Stomach smooth muscle (tissue), 2 donors: ENCODE measurements around the gene XPC.
A peak's percentile ranks its signal among the peaks of the same experiment; 100 is the strongest.

Experiments
- H3K27ac ChIP-seq: one replicate; pipeline ENCODE4 v1.7.0; 2013; ENCODE audit warnings: mild to moderate bottlenecking, low read length, inconsistent platforms
- H3K27me3 ChIP-seq, 2 donors: one replicate each; pipeline ENCODE4 v1.7.0; 2013; ENCODE audit warnings: low read length in 2 of 2; ENCODE audit not compliant: insufficient read depth in 2 of 2, control insufficient read depth in 1 of 2
- H3K36me3 ChIP-seq, 2 donors: one replicate each; pipeline ENCODE4 v1.7.0; 2013; ENCODE audit warnings: low read length in 2 of 2; ENCODE audit not compliant: control insufficient read depth in 2 of 2, insufficient read depth in 2 of 2
- H3K4me1 ChIP-seq: one replicate; pipeline ENCODE4 v1.7.0; 2013; ENCODE audit warnings: low read length; ENCODE audit not compliant: control insufficient read depth, insufficient read depth
- H3K4me3 ChIP-seq, 2 donors: one replicate each; pipeline ENCODE4 v1.7.0; 2013; ENCODE audit warnings: low read length in 2 of 2
- H3K9ac ChIP-seq, 2 donors: one replicate each; pipeline ENCODE4 v1.7.0; 2013; ENCODE audit warnings: low read length in 2 of 2, mild to moderate bottlenecking in 1 of 2
- H3K9me3 ChIP-seq, 2 donors: one replicate each; pipeline ENCODE4 v1.7.0; 2013; ENCODE audit warnings: low read length in 2 of 2; ENCODE audit not compliant: control insufficient read depth in 2 of 2
- donor health status: healthy.
- donor health status: Pancreatic carcinoma.

Gene XPC

GRCh38 chr3:14208168-14208567 lies 29.8 kb upstream of the XPC start:
- no peaks in the 10 kb centered on the region for H3K27me3 ChIP-seq
- peaks cover 2% of the 10 kb centered on the region for H3K4me1 ChIP-seq
- H3K9ac ChIP-seq, result no peak overlapping the region
- no peaks in the 10 kb centered on the region for H3K36me3 ChIP-seq
- no peak overlapping the region for H3K4me3 ChIP-seq
- no peaks in the 10 kb centered on the region for H3K9me3 ChIP-seq
- H3K27ac ChIP-seq, result no peak overlapping the region

GRCh38 chr3:14206548-14207177 lies 28.3 kb upstream of the XPC start:
- no peaks in the 10 kb centered on the region for H3K36me3 ChIP-seq
- H3K9me3 ChIP-seq, result no peaks in the 10 kb centered on the region
- H3K27ac ChIP-seq, result no peak overlapping the region
- H3K27me3 ChIP-seq, result no peaks in the 10 kb centered on the region
- H3K9ac ChIP-seq, result no peak overlapping the region
- no peak overlapping the region for H3K4me3 ChIP-seq
- H3K4me1 ChIP-seq, result peaks cover 2% of the 10 kb centered on the region

- Histone ChIP-seq H3K27ac (no peak overlapping the region), H3K9me3 (no peaks in the 10 kb centered on the region), H3K4me1 (peaks cover 2% of the 10 kb centered on the region), H3K4me3 (no peak overlapping the region), H3K36me3 (peaks cover 0 to under 1% of the 10 kb centered on the region in 2 donors), H3K27me3 (no peaks in the 10 kb centered on the region), H3K9ac (no peak overlapping the region)
Observed at GRCh38 chr3:14204515-14205284, 26.3 kb upstream of the XPC start.

- H3K27ac ChIP-seq, result no peak overlapping the region
- H3K27me3 ChIP-seq, result no peaks in the 10 kb centered on the region
- H3K9ac ChIP-seq, result peak overlapping the region; percentile 8 to 42
- peaks cover 7 to 9% of the 10 kb centered on the region in 2 donors for H3K36me3 ChIP-seq
- no peak overlapping the region for H3K4me3 ChIP-seq
- H3K4me1 ChIP-seq, result peaks cover 2% of the 10 kb centered on the region
- no peaks in the 10 kb centered on the region for H3K9me3 ChIP-seq
Observed at GRCh38 chr3:14203521-14204079, 25.2 kb upstream of the XPC start.

DNA sequence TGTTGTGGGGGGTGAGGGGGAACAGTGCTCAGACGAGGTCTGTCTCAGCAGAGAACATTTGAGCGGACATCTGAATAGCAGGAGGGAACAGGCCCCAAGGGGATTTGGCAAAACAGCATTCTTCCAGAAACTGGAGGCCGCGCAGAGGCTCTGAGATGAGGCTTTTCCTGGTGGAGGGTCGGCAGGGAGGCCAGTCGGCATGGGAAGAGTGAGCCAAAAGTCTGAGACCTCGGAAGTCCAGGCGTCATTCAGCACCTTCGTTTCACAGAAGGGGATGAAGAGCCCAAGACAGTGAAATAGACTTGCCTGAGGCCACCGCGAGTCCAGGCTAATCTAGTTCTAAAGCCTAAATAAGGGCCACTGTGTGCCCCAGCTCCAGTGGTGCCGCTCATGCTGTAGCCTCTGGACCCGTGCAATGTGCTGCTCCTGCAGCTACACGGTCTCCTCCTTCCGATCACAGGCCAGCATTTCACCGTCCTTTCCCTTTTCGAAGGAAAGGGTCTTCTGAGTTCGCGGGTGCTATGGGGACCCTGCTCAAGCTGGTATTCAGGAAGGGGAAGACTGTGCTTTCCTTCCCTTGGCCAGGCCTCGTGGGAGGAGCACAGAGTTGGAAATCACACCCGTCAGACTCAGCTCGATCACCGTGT lies 24.6 kb upstream of the XPC start:
- Histone ChIP-seq H3K9ac (no peak overlapping the region), H3K4me3 (no peak overlapping the region), H3K27me3 (no peaks in the 10 kb centered on the region), H3K27ac (no peak overlapping the region), H3K4me1 (peaks cover 2% of the 10 kb centered on the region), H3K9me3 (no peaks in the 10 kb centered on the region), H3K36me3 (peaks cover 9% of the 10 kb centered on the region in 2 donors)

- H3K27me3 ChIP-seq, result no peaks in the 10 kb centered on the region
- no peak overlapping the region for H3K4me3 ChIP-seq
- H3K36me3 ChIP-seq, result peaks cover 11 to 14% of the 10 kb centered on the region in 2 donors
- H3K27ac ChIP-seq, result no peak overlapping the region
- H3K4me1 ChIP-seq, result peaks cover 2% of the 10 kb centered on the region
- H3K9me3 ChIP-seq, result no peaks in the 10 kb centered on the region
- no peak overlapping the region for H3K9ac ChIP-seq
Observed at GRCh38 chr3:14201940-14202684, 23.7 kb upstream of the XPC start.

GRCh38 chr3:14200841-14201240 lies 22.4 kb upstream of the XPC start:
- Histone ChIP-seq H3K36me3 (peaks cover 16 to 17% of the 10 kb centered on the region in 2 donors), H3K27ac (no peak overlapping the region), H3K4me1 (peaks cover 2% of the 10 kb centered on the region), H3K27me3 (no peaks in the 10 kb centered on the region), H3K9me3 (no peaks in the 10 kb centered on the region), H3K9ac (no peak overlapping the region), H3K4me3 (no peak overlapping the region)

- Histone ChIP-seq H3K36me3 (peaks cover 16 to 17% of the 10 kb centered on the region in 2 donors), H3K4me1 (peaks cover 5% of the 10 kb centered on the region), H3K27ac (no peak overlapping the region), H3K27me3 (no peaks in the 10 kb centered on the region), H3K9me3 (no peaks in the 10 kb centered on the region), H3K9ac (no peak overlapping the region), H3K4me3 (no peak overlapping the region)
Observed at GRCh38 chr3:14200276-14200675, 21.9 kb upstream of the XPC start.

DNA sequence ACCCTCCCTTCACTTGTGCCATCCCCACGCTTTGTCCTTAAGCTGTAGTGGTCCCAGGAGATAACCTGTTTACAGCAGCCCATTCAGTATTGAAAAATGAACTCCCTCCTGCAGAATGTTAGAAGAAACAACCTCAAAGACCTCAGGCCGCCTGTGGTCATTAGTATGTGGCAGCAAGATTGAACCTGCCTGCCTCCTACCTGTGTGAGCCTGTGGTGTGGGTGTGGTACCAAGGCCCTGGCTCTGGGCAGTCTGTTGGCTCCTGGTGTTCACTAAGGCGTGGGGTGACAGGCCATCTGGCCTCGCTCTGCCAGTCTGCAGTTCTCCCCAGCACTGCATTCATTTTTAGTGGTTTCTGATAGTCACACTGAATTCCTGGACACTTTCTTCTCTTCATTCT lies 21.2 kb upstream of the XPC start:
- Histone ChIP-seq H3K36me3 (peaks cover 16 to 17% of the 10 kb centered on the region in 2 donors), H3K4me3 (no peak overlapping the region), H3K27ac (no peak overlapping the region), H3K27me3 (no peaks in the 10 kb centered on the region), H3K4me1 (peaks cover 5% of the 10 kb centered on the region), H3K9ac (no peak overlapping the region), H3K9me3 (no peaks in the 10 kb centered on the region)

DNA sequence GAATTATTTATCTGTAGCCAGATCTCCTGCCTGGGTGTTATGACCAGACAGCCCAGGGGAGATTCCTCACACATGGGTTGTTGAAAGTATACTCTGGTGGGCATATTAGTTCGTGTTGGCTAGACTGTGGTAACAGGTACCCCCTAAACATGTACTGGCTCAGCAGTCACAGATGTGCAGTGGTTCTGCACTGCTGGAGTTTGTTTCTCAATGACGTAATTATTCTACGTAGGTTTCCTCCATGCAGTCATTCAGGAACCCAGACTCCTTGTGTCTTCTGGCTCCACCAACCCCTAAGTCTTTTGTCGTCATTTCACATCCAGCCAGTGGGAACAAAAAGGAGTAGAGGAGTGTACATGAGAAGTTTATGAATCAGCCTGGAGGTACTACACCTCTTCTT lies 16.5 kb upstream of the XPC start:
- Histone ChIP-seq H3K4me3 (no peak overlapping the region), H3K36me3 (peaks cover 16 to 17% of the 10 kb centered on the region in 2 donors), H3K9ac (no peak overlapping the region), H3K4me1 (peaks cover 3% of the 10 kb centered on the region), H3K27ac (no peak overlapping the region), H3K9me3 (no peaks in the 10 kb centered on the region), H3K27me3 (no peaks in the 10 kb centered on the region)
